LHCN-M2 (cell line): Measurements from ENCODE around the gene PBX1. TPM values are rescaled to one million over a fixed set of nuclear protein-coding genes. Genes with fewer than 3 reads are reported as not detected.

Source experiments
- DNase-seq: peaks from one replicate; pipeline ENCODE4 v3.0.0-alpha.2; 2012; ENCODE audit warnings: low read depth
- total RNA-seq: library from RNA; depleted of rRNA; stranded (reverse); fragments of >200 nt; gene quantifications from 2 replicates; pipeline ENCODE4 v1.2.3, GENCODE V29; 2014

The PBX1 gene
- total RNA-seq, 1 experiment from 2014 or later = 3.6 TPM

DNA sequence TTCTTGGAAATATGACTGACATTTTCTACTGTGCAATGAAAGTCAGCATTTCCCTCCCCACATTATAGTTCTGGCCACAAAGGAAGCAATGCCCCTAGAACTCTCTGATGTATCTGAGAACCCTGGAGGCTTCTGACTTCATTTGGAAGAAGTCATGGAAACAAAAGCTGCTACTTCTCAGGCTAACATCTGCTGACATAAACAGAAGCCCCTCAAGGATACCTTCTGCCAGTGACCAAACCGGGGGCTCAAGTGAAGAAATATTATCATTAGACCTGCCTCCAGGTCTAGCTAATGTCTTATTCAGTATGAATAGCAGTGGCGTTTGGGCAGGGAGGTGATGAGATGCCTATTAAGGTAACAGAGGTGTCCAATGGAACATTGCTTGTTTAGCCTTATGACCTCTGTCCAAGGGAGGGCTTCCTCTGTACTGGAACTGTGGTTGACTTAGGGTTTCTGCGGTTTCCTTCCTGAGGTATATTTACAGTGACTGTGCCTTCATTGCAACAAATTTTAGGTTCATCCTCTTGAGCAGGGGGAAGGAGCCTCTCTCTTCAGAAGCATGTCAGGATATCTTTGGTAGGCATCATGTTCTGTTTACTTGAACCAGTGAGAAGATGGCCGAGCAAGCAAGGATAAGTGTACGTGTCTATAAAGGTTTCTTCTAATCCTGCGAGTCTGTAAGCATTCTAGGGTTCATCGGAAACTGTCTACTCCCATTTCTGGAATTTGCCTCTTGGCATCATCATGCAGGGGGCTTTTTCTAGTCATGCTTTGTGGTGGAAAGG is 161.7 kb downstream of the PBX1 start:
- no peak for DNase-seq

GRCh38 chr1:164721228-164721496 is 162.2 kb downstream of the PBX1 start:
- DNase-seq = no peak

GRCh38 chr1:164723296-164723798 is 164.4 kb downstream of the PBX1 start:
- DNase-seq = no peak

- DNase-seq = no peak
Measured at GRCh38 chr1:164725401-164725800, 166.4 kb downstream of the PBX1 start.

GRCh38 chr1:164726235-164726634 is 167.3 kb downstream of the PBX1 start:
- peak; percentile 74 for DNase-seq

GRCh38 chr1:164728719-164729118 is 169.7 kb downstream of the PBX1 start:
- peak; percentile 68 for DNase-seq

- DNase-seq = no peak
Measured at GRCh38 chr1:164731161-164731876, 172.3 kb downstream of the PBX1 start.

- DNase-seq = peak; percentile 65
Measured at GRCh38 chr1:164733070-164733469, 174.1 kb downstream of the PBX1 start.

DNA sequence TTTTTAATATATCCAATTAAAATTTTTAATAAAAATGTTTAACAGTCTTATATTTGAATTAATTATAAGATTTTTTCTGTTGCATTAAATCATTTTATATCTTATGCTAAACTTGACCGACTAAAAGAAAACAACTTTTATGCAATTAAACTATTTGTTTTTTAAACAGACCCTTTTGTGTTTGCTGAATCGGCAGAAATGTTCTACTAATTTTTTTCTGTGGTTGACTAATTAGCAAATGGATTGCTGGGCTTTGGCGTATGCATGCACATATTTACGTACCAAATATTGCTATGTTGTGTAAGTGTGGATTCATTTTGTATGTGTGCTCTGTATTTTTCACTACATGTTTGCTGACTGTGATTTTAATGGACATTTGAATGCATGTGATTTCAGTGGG is 174.8 kb downstream of the PBX1 start:
- DNase-seq = no peak

DNA sequence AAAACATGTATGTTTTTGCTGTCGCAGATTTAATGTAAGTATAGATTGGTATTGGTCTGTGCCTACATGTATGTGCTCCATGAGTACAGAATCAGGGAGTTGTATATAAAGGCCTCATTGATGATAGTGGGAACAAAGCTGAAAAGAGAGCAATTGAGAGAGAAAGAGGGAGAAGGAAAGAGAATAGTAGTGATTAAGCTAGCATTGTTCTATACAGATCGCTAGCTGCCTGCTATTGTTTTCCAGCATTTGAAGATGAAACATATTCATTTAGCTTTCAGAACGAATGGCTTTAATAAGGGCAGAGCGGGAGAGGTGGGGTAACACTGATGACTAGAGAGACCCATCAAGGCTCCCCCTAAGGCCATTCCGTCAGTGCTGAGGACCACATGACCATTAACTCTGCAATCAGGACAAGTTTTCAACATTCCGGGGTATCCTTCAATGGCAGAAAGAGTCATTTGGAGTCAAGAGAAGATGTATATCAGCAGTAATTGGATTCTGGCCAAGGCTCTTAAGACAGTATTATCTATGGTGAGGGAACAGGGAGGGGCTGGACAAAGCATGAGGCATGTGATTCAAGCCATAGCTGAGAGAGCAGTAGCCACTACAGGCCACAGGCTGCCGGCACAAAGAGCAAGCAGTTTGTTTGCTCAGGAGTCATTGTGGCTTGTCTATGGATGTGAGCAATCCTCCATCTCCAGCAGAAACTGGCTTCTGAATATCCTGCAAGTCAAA is 176.5 kb downstream of the PBX1 start:
- peak; percentile 78 for DNase-seq

DNA sequence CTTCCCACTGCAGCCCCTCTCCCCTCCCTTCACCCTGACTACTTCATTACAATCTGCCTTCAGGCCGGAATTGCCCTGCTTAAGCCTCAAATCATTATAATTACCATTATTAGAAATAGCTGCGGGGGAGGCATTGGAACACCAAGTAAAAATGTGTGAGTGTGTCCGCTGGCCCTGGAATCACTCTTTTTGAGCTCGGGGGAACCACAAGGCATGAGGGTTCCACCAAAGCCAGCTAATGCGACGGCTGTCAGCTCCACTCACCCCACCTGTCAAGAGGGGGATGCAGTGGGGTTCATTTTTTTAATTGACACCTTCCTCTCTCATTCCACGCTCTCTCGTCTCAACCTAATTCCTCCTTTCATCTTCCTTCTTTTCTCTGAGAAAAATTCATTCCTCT is 177.2 kb downstream of the PBX1 start:
- DNase-seq = no peak

DNA sequence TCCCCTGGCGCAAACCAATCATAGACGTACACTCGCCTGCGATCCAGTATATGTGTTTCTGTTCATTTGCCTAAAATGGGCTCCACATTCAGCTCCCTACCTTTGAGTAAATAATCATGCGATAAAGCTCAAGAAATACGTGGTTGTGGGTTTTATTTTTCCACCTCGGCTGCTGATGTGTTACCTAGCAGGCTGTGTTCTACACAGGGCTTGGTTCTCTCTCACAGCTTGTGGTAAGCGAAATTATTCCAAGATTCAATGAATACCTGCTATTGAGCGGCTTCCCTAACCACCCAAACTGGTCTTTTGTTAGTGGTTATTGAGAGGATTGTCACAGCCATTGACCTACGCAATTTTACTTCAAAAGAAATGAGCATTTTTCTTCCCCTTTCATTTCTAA is 180.2 kb downstream of the PBX1 start:
- DNase-seq = no peak

DNA sequence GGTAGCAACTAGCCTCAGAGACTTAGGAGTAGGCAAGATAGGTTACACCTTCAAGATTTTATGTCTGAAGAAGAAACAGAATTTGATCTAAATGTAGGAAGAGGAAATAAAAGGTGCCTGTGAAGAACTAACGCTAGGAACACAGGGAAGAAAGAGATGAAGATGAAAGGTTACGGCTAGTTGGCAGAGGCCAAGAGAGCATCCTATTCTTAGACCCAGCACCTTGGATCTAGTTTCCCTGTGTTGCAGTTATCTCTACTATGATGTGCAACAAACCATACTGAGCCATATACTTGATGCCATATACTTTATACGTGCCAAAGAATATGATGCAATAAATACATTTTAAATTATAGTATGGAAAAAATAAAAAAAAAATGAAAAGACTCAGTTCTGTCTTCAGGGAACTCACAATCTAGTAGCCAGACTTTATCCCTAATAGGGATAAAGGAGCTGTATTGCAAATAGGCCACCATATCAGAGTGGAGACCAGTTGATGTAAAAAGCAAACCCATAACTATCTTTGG is 181.1 kb downstream of the PBX1 start:
- DNase-seq = no peak

DNA sequence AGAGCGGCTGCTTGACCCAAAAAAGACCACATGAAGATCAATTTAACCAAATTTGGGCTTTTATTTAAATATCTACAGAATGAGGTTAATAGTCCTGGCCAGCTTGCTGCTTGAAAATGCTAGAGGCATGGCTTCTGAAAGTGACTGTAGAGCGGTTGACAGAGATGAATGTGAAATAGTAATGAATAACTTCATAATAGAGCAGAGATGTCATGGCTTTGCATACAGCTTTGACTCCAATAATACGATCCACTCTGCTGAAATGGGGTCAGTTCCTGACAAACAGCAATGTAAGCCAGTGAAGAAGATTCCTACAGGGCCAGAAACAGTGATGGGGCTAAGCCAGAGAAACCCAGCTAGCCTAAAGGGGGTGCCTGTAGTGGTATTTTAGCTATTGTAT is 183.8 kb downstream of the PBX1 start:
- no peak for DNase-seq

GRCh38 chr1:164743976-164744375 is 185.0 kb downstream of the PBX1 start:
- DNase-seq = peak; percentile 26

DNA sequence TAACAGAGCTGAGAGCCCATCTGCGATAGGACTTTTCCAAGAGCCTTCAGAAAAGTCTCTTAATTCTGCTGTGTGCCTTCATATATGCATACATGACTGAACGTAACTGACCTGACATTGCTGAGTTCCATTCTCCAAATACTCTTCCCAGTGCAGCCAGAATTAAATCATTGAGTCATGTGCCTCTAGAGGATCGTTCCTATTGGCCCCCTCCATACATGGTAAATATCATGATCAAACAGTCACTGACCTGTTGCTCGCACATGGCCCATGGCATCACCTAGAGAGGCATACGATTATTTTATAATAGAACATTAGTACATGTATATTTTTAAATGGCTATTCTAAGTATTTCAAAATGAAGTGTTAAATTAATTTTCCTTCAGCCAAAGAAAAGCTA is 186.8 kb downstream of the PBX1 start:
- no peak for DNase-seq

DNA sequence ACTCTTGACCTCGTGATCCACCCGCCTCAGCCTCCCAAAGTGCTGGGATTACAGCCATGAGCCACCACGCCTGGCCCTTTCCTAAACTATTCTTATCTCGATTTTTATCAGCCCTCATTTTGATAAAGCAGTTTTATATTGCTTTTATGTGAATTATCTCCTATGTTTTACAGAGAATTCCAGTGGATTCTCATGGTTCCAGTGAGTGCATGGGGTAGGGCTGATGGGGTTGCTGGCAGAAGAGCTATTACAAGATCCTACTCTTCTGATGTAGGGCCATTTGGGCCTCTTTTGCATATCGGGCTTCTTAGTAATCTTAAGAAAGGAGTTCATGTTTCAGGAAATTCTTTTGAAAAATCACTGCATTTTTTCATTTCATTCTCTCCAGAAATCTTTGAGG is 187.6 kb downstream of the PBX1 start:
- DNase-seq = no peak

DNA sequence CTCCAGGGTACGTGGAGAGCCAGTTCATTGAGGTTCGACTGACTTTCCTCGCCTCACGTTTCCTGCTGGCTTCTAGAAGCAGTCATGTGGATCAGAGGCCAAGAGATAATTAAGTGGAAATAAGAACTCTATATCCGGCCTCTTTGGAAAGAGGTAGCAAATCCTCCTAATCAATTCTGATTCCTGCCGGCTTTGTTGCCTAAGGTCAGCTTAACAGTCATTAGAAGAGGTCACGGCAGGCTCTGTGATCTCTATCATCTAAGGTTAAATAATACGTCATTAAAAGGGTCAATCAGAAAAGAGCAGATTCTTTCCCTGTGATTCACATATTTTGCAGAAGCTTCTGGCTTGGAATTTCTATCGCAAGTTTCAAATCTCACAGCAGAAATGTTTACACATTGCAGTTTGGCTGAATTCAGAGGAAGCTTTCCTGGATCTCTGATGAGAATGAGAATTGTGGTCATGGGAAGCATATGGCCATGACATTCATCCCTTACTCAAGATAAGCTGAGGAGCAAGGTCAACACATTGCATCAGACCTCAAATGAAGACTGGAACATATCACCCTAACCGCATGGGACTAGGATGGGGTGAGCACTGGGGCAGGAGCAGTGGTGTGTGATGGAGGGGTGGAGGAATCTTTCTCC is 189.4 kb downstream of the PBX1 start:
- DNase-seq = peak; percentile 93

- no peak for DNase-seq
Measured at GRCh38 chr1:164753521-164754077, 194.6 kb downstream of the PBX1 start.

GRCh38 chr1:164754088-164754600 is 195.2 kb downstream of the PBX1 start:
- no peak for DNase-seq

DNA sequence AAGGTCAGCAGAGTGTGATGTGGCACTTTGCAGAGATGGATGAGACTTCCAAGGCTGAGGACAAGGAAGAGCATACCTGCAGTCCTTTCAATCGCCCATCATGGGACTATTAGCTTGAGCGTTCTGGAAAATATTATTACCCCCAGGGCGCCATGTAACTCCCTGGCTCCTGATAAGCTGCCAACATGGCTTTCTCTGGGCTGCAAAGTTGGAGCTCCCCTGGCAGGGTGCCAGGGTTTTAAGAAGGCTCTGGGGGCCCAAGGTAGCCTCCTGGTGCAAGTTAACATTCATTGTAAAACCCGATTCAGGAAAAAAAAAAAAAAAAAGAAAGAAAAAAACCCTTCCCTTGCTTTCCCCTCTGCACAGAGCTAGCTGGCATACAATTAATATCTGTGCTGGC is 196.7 kb downstream of the PBX1 start:
- no peak for DNase-seq
